Measurements from ENCODE around the gene POLR2A.

The POLR2A gene

DNA sequence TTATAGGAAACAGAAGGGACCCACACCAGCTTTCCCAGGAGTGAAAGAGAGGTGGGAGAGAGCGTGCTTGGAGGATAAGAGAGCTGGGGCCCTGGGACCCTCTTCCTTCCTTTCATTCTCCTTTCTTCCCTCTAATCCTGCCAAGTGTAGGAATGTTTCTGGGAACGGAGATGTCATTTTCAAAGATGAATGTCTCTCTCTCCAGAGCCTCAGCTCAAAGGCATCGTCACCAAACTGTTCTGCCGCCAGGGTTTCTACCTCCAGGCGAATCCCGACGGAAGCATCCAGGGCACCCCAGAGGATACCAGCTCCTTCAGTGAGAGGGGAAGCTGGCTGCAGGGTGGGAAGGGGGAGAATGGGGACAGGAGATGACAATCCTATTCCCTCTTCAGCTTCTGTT, 42.9 kb upstream of the POLR2A start:
- no peak overlapping the region for H3K4me3 ChIP-seq (ENCODE audit: low read depth, low read length)
- no peak for DNase-seq (ENCODE audit: low read depth)
- TF ChIP-seq, protein P1, sequence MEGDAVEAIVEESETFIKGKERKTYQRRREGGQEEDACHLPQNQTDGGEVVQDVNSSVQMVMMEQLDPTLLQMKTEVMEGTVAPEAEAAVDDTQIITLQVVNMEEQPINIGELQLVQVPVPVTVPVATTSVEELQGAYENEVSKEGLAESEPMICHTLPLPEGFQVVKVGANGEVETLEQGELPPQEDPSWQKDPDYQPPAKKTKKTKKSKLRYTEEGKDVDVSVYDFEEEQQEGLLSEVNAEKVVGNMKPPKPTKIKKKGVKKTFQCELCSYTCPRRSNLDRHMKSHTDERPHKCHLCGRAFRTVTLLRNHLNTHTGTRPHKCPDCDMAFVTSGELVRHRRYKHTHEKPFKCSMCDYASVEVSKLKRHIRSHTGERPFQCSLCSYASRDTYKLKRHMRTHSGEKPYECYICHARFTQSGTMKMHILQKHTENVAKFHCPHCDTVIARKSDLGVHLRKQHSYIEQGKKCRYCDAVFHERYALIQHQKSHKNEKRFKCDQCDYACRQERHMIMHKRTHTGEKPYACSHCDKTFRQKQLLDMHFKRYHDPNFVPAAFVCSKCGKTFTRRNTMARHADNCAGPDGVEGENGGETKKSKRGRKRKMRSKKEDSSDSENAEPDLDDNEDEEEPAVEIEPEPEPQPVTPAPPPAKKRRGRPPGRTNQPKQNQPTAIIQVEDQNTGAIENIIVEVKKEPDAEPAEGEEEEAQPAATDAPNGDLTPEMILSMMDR (IDR thresholded peaks at IDR 0.05; ENCODE audit: low read depth, low read length) = no peak
- no peak for TF ChIP-seq MYC (IDR thresholded peaks at IDR 0.05; ENCODE audit: low read depth, low read length)

DNA sequence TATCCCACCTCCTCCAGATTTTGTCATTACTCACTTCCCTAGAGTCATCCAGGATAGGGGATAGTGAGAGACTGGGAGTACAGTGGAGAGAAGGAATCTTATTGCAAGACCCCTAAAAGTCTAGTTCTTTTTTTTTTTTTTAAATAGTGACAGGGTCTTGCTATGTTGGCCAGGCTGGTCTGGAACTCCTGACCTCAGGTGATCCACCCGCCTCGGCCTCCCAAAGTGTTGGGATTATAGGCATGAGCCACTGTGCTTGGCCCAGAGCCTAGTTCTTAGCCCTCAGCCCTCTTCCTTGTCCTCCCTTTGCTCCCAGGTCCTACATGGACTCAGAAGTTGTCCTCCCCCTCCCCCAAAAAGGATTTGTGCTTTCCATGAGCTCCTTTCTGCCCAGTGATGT, 42.0 kb upstream of the POLR2A start:
- no peak for DNase-seq (ENCODE audit: low read depth)
- no peak overlapping the region for H3K4me3 ChIP-seq (ENCODE audit: low read depth, low read length)
- TF ChIP-seq, protein P2, sequence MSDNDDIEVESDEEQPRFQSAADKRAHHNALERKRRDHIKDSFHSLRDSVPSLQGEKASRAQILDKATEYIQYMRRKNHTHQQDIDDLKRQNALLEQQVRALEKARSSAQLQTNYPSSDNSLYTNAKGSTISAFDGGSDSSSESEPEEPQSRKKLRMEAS (IDR thresholded peaks at IDR 0.05; ENCODE audit: low read depth, low read length) = no peak
- TF ChIP-seq POLR2A (IDR thresholded peaks at IDR 0.05; ENCODE audit: extremely low read depth, insufficient read length) (no peak), MYC (IDR thresholded peaks at IDR 0.05; ENCODE audit: low read depth, low read length) (no peak)
- TF ChIP-seq, protein P1 (IDR thresholded peaks at IDR 0.05; ENCODE audit: low read depth, low read length) = no peak

DNA sequence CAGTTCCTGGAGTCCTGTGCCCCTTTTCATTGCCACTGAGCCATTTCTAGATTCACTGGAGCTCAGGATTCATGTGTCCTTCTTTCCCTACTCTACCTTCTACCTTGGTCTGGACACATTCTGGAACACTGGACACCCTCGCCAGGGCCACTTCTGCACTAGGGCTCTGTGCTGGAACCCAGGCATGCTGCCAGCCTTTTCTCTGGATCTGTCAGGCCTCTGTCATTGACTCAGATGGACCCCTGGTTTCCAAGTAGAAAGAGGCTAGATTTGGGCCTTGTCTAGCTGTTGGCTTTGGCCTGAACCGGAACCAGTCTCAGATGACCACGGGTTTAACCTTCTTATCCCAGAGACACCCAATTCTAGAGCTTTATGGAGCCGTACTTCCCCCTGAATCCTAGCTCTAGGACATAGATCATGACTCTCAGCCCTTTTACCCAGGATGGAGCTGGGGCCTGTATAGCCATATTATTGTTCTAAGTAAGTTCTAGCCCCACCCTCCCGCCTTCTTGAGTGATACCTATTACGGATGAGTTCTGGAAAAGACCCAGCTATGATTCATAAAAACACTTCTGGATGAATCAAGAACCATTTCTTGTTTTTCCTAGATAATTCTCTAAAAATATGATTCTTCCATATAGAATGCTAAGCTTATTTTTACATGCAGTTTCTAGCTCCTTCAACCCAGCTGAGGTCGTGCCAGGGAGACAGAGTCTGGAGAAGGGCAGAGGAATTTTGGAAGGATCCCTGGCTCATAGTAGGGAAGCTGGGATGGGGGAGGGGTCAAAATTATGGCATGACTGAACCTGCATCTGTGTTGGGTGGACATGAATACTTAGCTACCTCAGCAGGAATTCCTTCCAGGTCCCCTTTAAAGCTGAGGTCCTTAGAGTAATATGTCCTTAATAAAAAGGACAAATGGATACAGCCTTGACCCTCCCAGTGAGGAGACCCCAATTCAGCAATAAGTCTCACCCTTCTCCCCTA, 40.4 kb upstream of the POLR2A start:
- TF ChIP-seq MYC (IDR thresholded peaks at IDR 0.05; ENCODE audit: low read depth, low read length) (no peak), POLR2A (IDR thresholded peaks at IDR 0.05; ENCODE audit: extremely low read depth, insufficient read length) (no peak)
- TF ChIP-seq, protein P1 (IDR thresholded peaks at IDR 0.05; ENCODE audit: low read depth, low read length) = no peak
- TF ChIP-seq, protein P2 (IDR thresholded peaks at IDR 0.05; ENCODE audit: low read depth, low read length) = no peak
- no peak overlapping the region for H3K4me3 ChIP-seq (ENCODE audit: low read depth, low read length)
- DNase-seq (ENCODE audit: low read depth) = no peak

DNA sequence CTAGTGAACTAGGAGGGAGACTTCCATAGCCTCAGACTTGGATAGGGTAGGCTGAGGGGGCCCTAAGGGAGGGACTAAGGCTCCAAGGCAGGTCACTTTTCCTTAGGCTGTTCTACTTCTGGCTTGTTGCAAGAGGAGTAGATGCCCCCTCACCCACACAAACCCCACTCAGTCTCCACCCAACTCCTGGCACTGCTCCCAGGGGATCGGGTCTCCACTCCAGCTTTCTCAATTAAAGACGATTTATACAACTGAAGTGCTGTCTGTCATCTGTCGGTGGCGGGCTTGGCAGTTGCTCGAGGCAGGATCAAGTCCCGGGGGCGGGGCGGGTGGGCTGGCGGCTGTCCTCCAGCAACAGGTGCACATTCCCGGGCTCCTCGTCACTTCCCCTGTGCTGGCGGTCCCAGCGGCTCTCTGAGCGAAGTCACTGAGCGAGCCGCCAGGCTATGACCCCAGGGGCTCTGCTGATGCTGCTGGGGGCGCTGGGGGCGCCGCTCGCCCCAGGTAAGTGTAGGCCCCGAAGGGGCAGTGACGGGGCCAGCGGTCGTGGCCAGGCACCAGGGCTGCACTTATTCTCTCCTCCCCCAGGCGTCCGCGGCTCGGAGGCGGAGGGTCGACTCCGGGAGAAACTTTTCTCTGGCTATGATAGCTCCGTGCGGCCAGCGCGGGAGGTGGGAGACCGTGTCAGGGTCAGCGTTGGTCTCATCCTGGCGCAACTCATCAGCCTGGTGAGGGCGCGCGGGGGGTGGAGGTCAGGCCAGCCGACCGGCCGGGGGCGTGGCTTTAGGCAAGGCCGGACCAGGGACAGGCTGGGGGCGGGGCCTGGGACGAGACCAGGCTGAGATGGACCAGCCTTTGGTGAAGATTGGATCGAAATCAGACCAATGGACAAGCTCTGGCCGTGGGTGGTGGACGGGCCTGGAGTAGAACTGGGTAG, 39.2 kb upstream of the POLR2A start, which contains the start of gene CHRNB1:
Gene CHRNB1 (plus strand): TSS at position 380 of the 937 bp plus-strand sequence. CDS start 67 bp downstream, at position 447.
- no peak for TF ChIP-seq MYC (IDR thresholded peaks at IDR 0.05; ENCODE audit: low read depth, low read length)
- no peak for TF ChIP-seq POLR2A (IDR thresholded peaks at IDR 0.05; ENCODE audit: extremely low read depth, insufficient read length)
- TF ChIP-seq, protein P1 (IDR thresholded peaks at IDR 0.05; ENCODE audit: low read depth, low read length) = no peak
- TF ChIP-seq, protein P2 (IDR thresholded peaks at IDR 0.05; ENCODE audit: low read depth, low read length) = no peak
- DNase-seq (ENCODE audit: low read depth) = no peak
- no peak within 1 kb of the TSS for H3K4me3 ChIP-seq (ENCODE audit: low read depth, low read length)

DNA sequence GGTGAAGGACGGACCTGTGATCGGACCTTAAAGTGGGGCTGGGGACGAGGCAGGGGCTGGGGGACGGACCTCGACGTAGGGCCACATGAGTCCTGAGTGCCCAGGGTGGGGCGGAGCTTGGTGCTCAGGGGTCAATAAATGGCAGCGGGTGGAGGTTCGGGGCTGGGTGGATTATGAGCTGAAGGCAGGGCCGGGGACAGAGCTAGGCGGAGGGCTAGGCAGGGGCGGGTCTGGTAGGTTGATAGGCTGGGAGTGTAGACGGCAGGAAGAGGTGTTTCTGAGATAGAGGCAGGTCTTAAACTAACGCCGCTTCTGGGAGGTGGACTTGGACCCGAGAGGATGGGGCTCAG, 38.6 kb upstream of the POLR2A start:
- H3K4me3 ChIP-seq (ENCODE audit: low read depth, low read length) = no peak overlapping the region
- no peak for DNase-seq (ENCODE audit: low read depth)
- TF ChIP-seq, protein P2 (IDR thresholded peaks at IDR 0.05; ENCODE audit: low read depth, low read length) = no peak
- TF ChIP-seq POLR2A (IDR thresholded peaks at IDR 0.05; ENCODE audit: extremely low read depth, insufficient read length) (no peak), MYC (IDR thresholded peaks at IDR 0.05; ENCODE audit: low read depth, low read length) (no peak)
- TF ChIP-seq, protein P1 (IDR thresholded peaks at IDR 0.05; ENCODE audit: low read depth, low read length) = no peak
